Measurements from ENCODE around the gene SRPK3. TPM values are rescaled to one million over a fixed set of nuclear protein-coding genes. Genes with fewer than 3 reads are reported as not detected.
A peak's percentile ranks its signal among the peaks of the same experiment; 100 is the strongest.
"Not testable (repeated sequence)": the region's sequence is repeated elsewhere in the genome, so short reads cannot be mapped to it uniquely, and the experiment has no call there.

SRPK3 gene
- total RNA-seq, 1 donor from 2014 or later: 4.5 TPM

- Histone ChIP-seq H3K27ac (no peak overlapping the region), H3K36me3 (peaks cover 6 to 18% of the 10 kb centered on the region in 2 donors), H3K4me3 (no peak overlapping the region), H3K27me3 (no peaks in the 10 kb centered on the region), H3K4me1 (no peaks in the 10 kb centered on the region), H3K9me3 (no peaks in the 10 kb centered on the region)
- DNase-seq (ENCODE audit: low spot score in 2 of 2): no peak
- TF ChIP-seq CTCF (IDR thresholded peaks at IDR 0.05): no peak
- intact Hi-C loops (cut with DNase I): no loop called here
Observed at GRCh38 chrX:153739754-153740486, 40.9 kb upstream of the SRPK3 start.

GRCh38 chrX:153740631-153741222 lies 40.1 kb upstream of the SRPK3 start:
- DNase-seq (ENCODE audit: low spot score in 2 of 2): no peak
- Histone ChIP-seq H3K4me3 (no peak overlapping the region), H3K9me3 (no peaks in the 10 kb centered on the region), H3K27me3 (no peaks in the 10 kb centered on the region), H3K36me3 (peaks cover 6 to 18% of the 10 kb centered on the region in 2 donors), H3K27ac (no peak overlapping the region), H3K4me1 (no peaks in the 10 kb centered on the region)
- TF ChIP-seq CTCF (IDR thresholded peaks at IDR 0.05): no peak
- intact Hi-C loops (cut with DNase I): no loop called here

GRCh38 chrX:153741446-153741845 lies 39.4 kb upstream of the SRPK3 start:
- no peak for TF ChIP-seq CTCF (IDR thresholded peaks at IDR 0.05)
- Histone ChIP-seq H3K9me3 (no peaks in the 10 kb centered on the region), H3K27me3 (no peaks in the 10 kb centered on the region), H3K27ac (no peak overlapping the region), H3K4me1 (no peaks in the 10 kb centered on the region), H3K36me3 (peaks cover 2 to 12% of the 10 kb centered on the region in 2 donors), H3K4me3 (no peak overlapping the region)
- DNase-seq (ENCODE audit: low spot score in 2 of 2): no peak
- intact Hi-C loops (cut with DNase I): no loop called here

GRCh38 chrX:153742111-153742510 lies 38.7 kb upstream of the SRPK3 start:
- H3K36me3 ChIP-seq; H3K27me3 ChIP-seq; H3K9me3 ChIP-seq; DNase-seq (ENCODE audit: low spot score in 2 of 2); H3K4me1 ChIP-seq; H3K27ac ChIP-seq; intact Hi-C loops (cut with DNase I); H3K4me3 ChIP-seq: not testable (repeated sequence)

- peak overlapping the region; percentile 67 to 78 for H3K27ac ChIP-seq
- intact Hi-C loops (cut with DNase I): not testable (repeated sequence)
- peak overlapping the region in 1 of 2 donors; percentile 51 for H3K4me3 ChIP-seq
Observed at GRCh38 chrX:153742796-153743467, 37.9 kb upstream of the SRPK3 start.

DNA sequence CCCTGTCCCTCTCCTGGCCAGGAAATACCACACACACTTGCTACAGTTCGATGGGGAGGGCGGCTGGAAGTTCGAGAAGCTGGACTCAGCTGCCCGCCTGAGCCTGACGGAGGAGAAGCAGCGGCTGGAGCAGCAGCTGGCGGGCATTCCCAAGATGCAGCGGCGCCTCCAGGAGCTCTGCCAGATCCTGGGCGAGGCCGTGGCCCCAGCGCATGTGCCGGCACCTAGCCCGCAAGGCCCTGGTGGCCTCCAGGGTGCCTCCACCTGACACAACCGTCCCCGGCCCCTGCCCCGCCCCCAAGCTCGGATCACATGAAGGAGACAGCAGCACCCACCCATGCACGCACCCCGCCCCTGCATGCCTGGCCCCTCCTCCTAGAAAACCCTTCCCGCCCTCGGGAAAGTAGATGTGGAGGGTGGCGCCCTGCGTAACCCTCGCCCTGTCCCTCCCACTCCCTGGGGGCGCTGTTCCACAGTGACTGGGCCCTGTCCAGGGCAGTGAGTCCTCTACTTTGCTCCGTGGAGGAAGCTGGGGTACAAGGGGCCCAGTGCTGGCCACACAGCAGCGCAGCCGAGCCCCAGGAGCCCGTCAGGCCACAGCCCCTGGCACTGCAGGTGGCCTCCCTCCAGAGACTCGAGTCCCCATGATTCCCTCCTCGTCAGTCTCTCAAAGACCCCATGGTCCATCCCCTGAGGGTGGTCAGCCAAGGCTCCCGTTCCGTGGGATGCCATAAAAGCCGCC lies 37.2 kb upstream of the SRPK3 start:
- H3K9me3 ChIP-seq; H3K36me3 ChIP-seq; intact Hi-C loops (cut with DNase I); H3K4me1 ChIP-seq; H3K27me3 ChIP-seq: not testable (repeated sequence)
- peak; percentile 56 to 90 for DNase-seq (ENCODE audit: low spot score in 2 of 2)
- TF ChIP-seq CTCF (IDR thresholded peaks at IDR 0.05): peak in 1 of 3 experiments; percentile 5
- H3K4me3 ChIP-seq: peak overlapping the region; percentile 26 to 51
- H3K27ac ChIP-seq: peak overlapping the region; percentile 78

More at GRCh38 chrX:153742796-153743467, 37.9 kb upstream of the SRPK3 start:
- not testable (repeated sequence) for H3K4me1 ChIP-seq, H3K9me3 ChIP-seq, H3K27me3 ChIP-seq, H3K36me3 ChIP-seq
- peak in 1 of 2 donors; percentile 62 for DNase-seq (ENCODE audit: low spot score in 2 of 2)

Data from ascending aorta (tissue), 2 donors.